ENCODE results near the gene SRMS.

The SRMS gene

DNA sequence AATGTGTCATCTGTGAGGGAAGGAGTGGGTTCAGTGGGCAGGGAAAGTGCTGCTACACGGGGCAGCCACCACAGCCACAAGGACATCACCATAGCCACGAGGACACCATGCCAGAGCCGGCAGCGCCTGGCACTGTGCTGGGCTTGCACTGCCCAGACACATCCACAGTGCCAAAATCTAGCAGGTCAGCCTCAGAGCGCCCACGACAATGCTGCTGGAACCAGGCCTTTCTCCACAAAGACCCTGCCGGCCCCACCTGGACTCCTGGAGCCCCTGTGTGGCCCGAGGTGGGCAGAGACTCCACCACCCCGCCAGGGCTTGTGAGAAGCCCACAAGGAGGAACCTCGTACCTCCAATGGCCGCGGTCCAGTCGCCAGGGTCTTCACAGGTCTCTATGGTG is 45.1 kb upstream of the SRMS start:
- TF ChIP-seq CREB1 (IDR thresholded peaks at IDR 0.05; ENCODE audit: low read depth), result no peak
- no peak for TF ChIP-seq EP300 (IDR thresholded peaks at IDR 0.05; ENCODE audit: borderline replicate concordance)
- no peak for TF ChIP-seq NFIC (IDR thresholded peaks at IDR 0.05)
- no peak for TF ChIP-seq CEBPB (IDR thresholded peaks at IDR 0.05)
- no peak for TF ChIP-seq ZBTB7A (IDR thresholded peaks at IDR 0.05; ENCODE audit: low read depth)
- no peak for TF ChIP-seq MAX (IDR thresholded peaks at IDR 0.05)
- TF ChIP-seq RAD21 (IDR thresholded peaks at IDR 0.05; ENCODE audit: low read depth), result no peak
- TF ChIP-seq, protein P1, sequence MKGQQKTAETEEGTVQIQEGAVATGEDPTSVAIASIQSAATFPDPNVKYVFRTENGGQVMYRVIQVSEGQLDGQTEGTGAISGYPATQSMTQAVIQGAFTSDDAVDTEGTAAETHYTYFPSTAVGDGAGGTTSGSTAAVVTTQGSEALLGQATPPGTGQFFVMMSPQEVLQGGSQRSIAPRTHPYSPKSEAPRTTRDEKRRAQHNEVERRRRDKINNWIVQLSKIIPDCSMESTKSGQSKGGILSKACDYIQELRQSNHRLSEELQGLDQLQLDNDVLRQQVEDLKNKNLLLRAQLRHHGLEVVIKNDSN (IDR thresholded peaks at IDR 0.05), result no peak
- no peak for TF ChIP-seq YY1 (IDR thresholded peaks at IDR 0.05; ENCODE audit: low read depth)
- TF ChIP-seq EGR1 (IDR thresholded peaks at IDR 0.05), result no peak

- TF ChIP-seq TEAD4 (IDR thresholded peaks at IDR 0.05) (no peak), TCF12 (IDR thresholded peaks at IDR 0.05; ENCODE audit: low read depth) (no peak), MAX (IDR thresholded peaks at IDR 0.05) (no peak), TAF1 (IDR thresholded peaks at IDR 0.05; ENCODE audit: low read depth) (no peak), ZBTB7A (IDR thresholded peaks at IDR 0.05; ENCODE audit: low read depth) (no peak)
- TF ChIP-seq, protein P1 (IDR thresholded peaks at IDR 0.05), result no peak
Measured at GRCh38 chr20:63591786-63592355, 44.3 kb upstream of the SRMS start.

DNA sequence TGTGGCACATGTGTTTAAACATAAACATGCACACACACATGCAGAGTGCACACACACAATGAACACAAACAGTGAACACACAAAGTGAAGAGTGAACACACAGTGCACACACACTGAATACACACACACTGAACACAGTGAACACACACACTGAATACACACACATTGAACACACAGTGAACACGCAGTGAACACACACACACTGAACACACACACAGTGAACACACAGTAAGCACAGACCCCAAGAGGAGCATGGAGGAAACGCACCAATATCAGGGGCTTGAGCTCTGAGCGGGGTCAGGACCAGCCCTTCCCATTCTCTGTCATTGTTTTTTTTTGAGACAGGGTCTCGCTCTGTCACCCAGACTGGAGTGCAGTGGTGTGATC is 43.6 kb upstream of the SRMS start:
- no peak for TF ChIP-seq CEBPB (IDR thresholded peaks at IDR 0.05)
- TF ChIP-seq REST (IDR thresholded peaks at IDR 0.05; ENCODE audit: low read depth), result no peak
- TF ChIP-seq YY1 (IDR thresholded peaks at IDR 0.05; ENCODE audit: low read depth), result no peak
- no peak for TF ChIP-seq TEAD4 (IDR thresholded peaks at IDR 0.05)
- no peak for TF ChIP-seq MAX (IDR thresholded peaks at IDR 0.05)
- TF ChIP-seq TCF12 (IDR thresholded peaks at IDR 0.05; ENCODE audit: low read depth), result no peak
- TF ChIP-seq RAD21 (IDR thresholded peaks at IDR 0.05; ENCODE audit: low read depth), result no peak
- TF ChIP-seq CREB1 (IDR thresholded peaks at IDR 0.05; ENCODE audit: low read depth), result no peak
- TF ChIP-seq NFIC (IDR thresholded peaks at IDR 0.05), result no peak
- TF ChIP-seq EGR1 (IDR thresholded peaks at IDR 0.05), result no peak
- TF ChIP-seq TAF1 (IDR thresholded peaks at IDR 0.05; ENCODE audit: low read depth), result no peak
- TF ChIP-seq EP300 (IDR thresholded peaks at IDR 0.05; ENCODE audit: borderline replicate concordance), result no peak
- TF ChIP-seq ZBTB7A (IDR thresholded peaks at IDR 0.05; ENCODE audit: low read depth), result no peak
- TF ChIP-seq FOXM1 (IDR thresholded peaks at IDR 0.05; ENCODE audit: borderline replicate concordance, low read depth), result no peak

GRCh38 chr20:63590218-63591146 is 42.9 kb upstream of the SRMS start:
- TF ChIP-seq TEAD4 (IDR thresholded peaks at IDR 0.05), result no peak
- TF ChIP-seq YY1 (IDR thresholded peaks at IDR 0.05; ENCODE audit: low read depth), result no peak
- no peak for TF ChIP-seq TCF12 (IDR thresholded peaks at IDR 0.05; ENCODE audit: low read depth)

- TF ChIP-seq TEAD4 (IDR thresholded peaks at IDR 0.05) (no peak), EP300 (IDR thresholded peaks at IDR 0.05; ENCODE audit: borderline replicate concordance) (no peak), MAX (IDR thresholded peaks at IDR 0.05) (no peak), REST (IDR thresholded peaks at IDR 0.05; ENCODE audit: low read depth) (no peak), YY1 (IDR thresholded peaks at IDR 0.05; ENCODE audit: low read depth) (no peak), TAF1 (IDR thresholded peaks at IDR 0.05; ENCODE audit: low read depth) (no peak), TCF12 (IDR thresholded peaks at IDR 0.05; ENCODE audit: low read depth) (no peak), ZBTB7A (IDR thresholded peaks at IDR 0.05; ENCODE audit: low read depth) (no peak), EGR1 (IDR thresholded peaks at IDR 0.05) (no peak)
- TF ChIP-seq, protein P1 (IDR thresholded peaks at IDR 0.05), result no peak
Measured at GRCh38 chr20:63589261-63590217, 42.0 kb upstream of the SRMS start.

Data from Ishikawa (cell line).